ENCODE results near the gene UBAC2. TPM values are rescaled to one million over a fixed set of nuclear protein-coding genes. Genes with fewer than 3 reads are reported as not detected.

Gene UBAC2
- total RNA-seq, 1 donor from 2014 or later: 70.8 TPM

- H3K36me3 Mint-ChIP-seq (ENCODE audit: low read depth): peaks cover 2% of the 10 kb centered on the region
- no peak for TF ChIP-seq CTCF (IDR thresholded peaks at IDR 0.05)
- no peak for DNase-seq (ENCODE audit: low spot score)
- no peaks in the 10 kb centered on the region for H3K27me3 Mint-ChIP-seq (ENCODE audit: low read depth)
- no peak overlapping the region for H3K4me3 Mint-ChIP-seq (ENCODE audit: unreplicated experiment)
- H3K9me3 Mint-ChIP-seq (ENCODE audit: low read depth): no peaks in the 10 kb centered on the region
- no peak overlapping the region for H3K27ac Mint-ChIP-seq (ENCODE audit: unreplicated experiment)
- peaks cover 57% of the 10 kb centered on the region for H3K4me1 Mint-ChIP-seq (ENCODE audit: low read depth)
Measured at GRCh38 chr13:99315186-99315585, 114.5 kb downstream of the UBAC2 start.

GRCh38 chr13:99316224-99316623, 115.6 kb downstream of the UBAC2 start:
- Mint-ChIP-seq H3K36me3 (ENCODE audit: low read depth) (peaks cover 2% of the 10 kb centered on the region), H3K27ac (ENCODE audit: unreplicated experiment) (no peak overlapping the region), H3K4me3 (ENCODE audit: unreplicated experiment) (no peak overlapping the region), H3K9me3 (ENCODE audit: low read depth) (no peaks in the 10 kb centered on the region), H3K27me3 (ENCODE audit: low read depth) (no peaks in the 10 kb centered on the region), H3K4me1 (ENCODE audit: low read depth) (peaks cover 53% of the 10 kb centered on the region)
- DNase-seq (ENCODE audit: low spot score): no peak
- TF ChIP-seq CTCF (IDR thresholded peaks at IDR 0.05): no peak

GRCh38 chr13:99316657-99317256, 116.1 kb downstream of the UBAC2 start:
- Mint-ChIP-seq H3K27ac (ENCODE audit: unreplicated experiment) (peak overlapping the region; percentile 23), H3K4me1 (ENCODE audit: low read depth) (peaks cover 53% of the 10 kb centered on the region), H3K27me3 (ENCODE audit: low read depth) (no peaks in the 10 kb centered on the region), H3K4me3 (ENCODE audit: unreplicated experiment) (no peak overlapping the region), H3K36me3 (ENCODE audit: low read depth) (peaks cover 2% of the 10 kb centered on the region), H3K9me3 (ENCODE audit: low read depth) (no peaks in the 10 kb centered on the region)
- DNase-seq (ENCODE audit: low spot score): no peak
- no peak for TF ChIP-seq CTCF (IDR thresholded peaks at IDR 0.05)

- Mint-ChIP-seq H3K27ac (ENCODE audit: unreplicated experiment) (peak overlapping the region; percentile 73), H3K9me3 (ENCODE audit: low read depth) (no peaks in the 10 kb centered on the region)
Measured at GRCh38 chr13:99320693-99321481, 120.2 kb downstream of the UBAC2 start.

More at GRCh38 chr13:99320693-99321481, 120.2 kb downstream of the UBAC2 start:
- TF ChIP-seq CTCF (IDR thresholded peaks at IDR 0.05): no peak
- Mint-ChIP-seq H3K4me1 (ENCODE audit: low read depth) (peaks cover 46% of the 10 kb centered on the region), H3K4me3 (ENCODE audit: unreplicated experiment) (no peak overlapping the region), H3K36me3 (ENCODE audit: low read depth) (peaks cover 2% of the 10 kb centered on the region), H3K27me3 (ENCODE audit: low read depth) (no peaks in the 10 kb centered on the region)
- DNase-seq (ENCODE audit: low spot score): no peak
